NCI-H460 (cell line): ENCODE measurements around the gene STK16. TPM values are rescaled to one million over a fixed set of nuclear protein-coding genes. Genes with fewer than 3 reads are reported as not detected.
"Not testable (repeated sequence)": the region's sequence is repeated elsewhere in the genome, so short reads cannot be mapped to it uniquely, and the experiment has no call there.

Experiments
- DNase-seq: peaks from one replicate; pipeline ENCODE4 v3.0.0-alpha.2; 2016; ENCODE audit warnings: low read depth; ENCODE audit errors: extremely low read depth
- total RNA-seq: library from RNA; depleted of rRNA; stranded (reverse); fragments of >200 nt; shearing (Covaris generic); gene quantifications from 2 replicates; pipeline ENCODE4 v1.2.3, GENCODE V29; 2014

STK16 gene
- total RNA-seq, 1 experiment from 2014 or later: 20.9 TPM

DNA sequence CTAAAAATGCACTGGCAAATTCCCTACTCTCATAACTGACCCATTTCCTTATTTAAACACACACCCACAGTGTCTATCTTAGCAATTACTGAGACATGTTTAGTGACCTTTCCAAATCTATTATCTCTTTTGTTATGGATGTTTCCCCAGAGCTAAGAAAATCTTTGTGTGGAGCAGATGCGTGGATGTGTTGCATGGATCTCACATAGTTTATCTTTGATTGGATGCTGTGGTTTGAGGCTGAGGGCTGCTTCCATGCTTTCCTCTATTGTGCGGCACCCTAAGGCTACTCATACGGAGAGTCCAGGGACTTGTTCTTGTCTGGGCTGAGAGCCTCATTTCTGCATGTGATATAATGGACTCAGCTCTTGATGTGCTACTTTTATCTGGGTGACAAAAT, 10.9 kb upstream of the STK16 start:
- DNase-seq: no peak

DNA sequence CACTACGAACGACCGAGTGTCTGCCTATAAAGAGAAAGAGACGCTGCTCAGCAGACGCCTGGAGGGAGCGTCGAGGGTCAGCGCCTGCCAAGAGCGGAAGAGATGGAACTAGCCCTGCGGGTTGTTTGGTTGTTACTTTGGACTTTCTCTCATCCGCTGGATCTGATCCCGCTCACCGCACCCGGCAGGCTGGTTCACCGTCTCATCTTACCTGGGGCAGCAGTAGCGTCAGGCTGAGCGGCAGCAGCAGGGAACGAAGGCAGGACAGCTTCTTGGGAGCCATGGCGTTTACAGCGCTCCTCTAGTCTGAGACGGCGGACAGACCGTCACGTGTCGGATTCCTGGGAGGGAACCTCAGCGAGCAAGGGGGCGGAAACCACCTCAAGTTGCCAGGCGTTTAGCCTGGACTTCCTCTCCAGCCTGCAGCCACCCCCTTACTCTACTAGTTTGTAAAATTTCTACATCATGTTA, 2.0 kb upstream of the STK16 start:
- no peak for DNase-seq

DNA sequence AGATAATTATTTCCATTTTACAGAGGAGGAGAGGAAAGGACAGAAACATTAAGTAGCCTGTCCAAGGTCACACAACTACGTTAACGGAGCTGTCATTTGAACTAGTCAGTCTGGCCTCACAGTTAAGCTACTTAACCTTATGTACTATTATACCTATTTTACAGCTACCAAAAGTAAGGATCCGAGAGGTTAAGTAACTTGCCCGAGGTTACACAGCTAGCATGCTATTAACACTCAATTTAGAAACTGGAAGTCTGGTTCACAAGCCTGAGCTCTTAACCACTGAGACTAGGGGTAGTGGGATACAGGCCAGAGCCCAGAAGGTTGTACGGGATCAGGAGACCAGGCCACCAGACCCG, 511 bp upstream of the STK16 start:
- DNase-seq: no peak

DNA sequence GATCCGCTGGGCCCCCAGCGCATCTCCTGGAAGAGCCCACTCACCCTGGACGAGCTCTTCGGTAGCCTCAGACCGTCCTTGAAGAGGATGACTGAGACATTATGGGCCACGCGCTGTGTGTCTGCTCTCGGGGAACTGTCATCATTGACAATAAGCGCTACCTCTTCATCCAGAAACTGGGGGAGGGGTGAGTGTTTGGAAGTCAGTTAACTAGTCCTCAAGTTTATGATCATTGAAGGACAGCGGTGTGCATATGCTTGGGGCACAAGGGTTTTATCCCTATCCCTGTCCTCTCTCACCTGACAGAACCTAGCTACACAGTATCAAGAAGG, 586 bp downstream of the STK16 start:
- no peak for DNase-seq

DNA sequence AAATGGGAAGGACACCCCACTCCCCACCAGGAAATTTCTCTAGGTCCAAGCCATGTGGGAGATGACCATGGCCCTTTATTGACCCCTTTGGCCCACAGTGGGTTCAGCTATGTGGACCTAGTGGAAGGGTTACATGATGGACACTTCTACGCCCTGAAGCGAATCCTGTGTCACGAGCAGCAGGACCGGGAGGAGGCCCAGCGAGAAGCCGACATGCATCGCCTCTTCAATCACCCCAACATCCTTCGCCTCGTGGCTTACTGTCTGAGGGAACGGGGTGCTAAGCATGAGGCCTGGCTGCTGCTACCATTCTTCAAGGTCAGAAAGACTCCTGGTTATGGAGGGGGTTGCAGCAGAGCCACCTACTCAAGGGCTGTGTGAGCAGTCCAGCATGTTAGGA, 1.3 kb downstream of the STK16 start:
- DNase-seq: no peak

DNA sequence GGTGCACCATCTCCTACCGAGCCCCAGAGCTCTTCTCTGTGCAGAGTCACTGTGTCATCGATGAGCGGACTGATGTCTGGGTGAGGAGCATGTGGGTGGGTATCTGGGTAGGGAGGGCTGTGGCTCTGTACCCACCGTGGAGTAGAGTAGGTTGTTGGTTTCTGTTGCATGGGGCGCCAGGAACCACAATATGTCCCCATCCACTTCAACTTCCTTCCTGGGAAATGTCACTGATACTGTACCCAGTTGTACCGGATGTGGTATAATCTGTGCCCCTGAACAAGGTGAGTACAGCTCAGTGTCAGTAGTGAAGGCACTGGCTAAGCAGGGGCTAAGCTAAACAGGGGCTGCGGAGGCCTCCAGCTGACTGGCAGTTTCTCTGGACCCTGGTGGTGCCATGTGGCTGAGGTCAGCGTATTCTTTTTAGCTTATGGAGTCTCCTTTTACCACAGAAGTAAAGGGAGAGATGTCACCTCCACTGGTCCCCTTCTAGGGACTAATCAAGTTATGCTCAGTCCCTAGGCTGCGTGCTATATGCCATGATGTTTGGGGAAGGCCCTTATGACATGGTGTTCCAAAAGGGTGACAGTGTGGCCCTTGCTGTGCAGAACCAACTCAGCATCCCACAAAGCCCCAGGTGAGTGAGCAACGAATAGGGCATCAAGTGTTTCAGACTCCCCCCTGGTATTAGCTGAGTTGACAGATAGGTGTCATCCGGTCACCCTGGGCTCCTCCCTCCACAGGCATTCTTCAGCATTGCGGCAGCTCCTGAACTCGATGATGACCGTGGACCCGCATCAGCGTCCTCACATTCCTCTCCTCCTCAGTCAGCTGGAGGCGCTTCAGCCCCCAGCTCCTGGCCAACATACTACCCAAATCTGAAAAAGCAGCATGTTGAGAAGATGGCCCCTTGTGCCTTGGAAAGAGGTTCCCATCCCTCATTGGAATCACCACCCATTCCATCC, 2.7 kb downstream of the STK16 start:
- DNase-seq: no peak

DNA sequence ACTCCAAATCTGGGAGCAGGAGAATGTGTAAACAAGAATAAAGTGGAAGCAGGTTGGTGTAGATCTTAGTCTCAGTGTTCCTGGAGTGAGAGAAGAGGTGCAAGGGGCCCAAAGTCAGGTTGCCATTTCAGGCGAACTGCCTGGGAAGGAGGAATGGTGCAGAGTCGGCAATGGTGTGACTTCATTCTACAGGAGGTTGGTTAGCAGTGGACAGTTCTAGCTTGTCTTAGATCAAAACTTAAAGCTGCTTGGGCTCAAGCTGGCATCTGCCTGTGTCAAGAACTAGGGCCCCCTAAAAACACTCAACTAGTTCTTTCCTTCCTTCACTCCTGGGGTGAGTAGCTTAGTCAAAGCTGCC, 3.5 kb downstream of the STK16 start:
- no peak for DNase-seq

DNA sequence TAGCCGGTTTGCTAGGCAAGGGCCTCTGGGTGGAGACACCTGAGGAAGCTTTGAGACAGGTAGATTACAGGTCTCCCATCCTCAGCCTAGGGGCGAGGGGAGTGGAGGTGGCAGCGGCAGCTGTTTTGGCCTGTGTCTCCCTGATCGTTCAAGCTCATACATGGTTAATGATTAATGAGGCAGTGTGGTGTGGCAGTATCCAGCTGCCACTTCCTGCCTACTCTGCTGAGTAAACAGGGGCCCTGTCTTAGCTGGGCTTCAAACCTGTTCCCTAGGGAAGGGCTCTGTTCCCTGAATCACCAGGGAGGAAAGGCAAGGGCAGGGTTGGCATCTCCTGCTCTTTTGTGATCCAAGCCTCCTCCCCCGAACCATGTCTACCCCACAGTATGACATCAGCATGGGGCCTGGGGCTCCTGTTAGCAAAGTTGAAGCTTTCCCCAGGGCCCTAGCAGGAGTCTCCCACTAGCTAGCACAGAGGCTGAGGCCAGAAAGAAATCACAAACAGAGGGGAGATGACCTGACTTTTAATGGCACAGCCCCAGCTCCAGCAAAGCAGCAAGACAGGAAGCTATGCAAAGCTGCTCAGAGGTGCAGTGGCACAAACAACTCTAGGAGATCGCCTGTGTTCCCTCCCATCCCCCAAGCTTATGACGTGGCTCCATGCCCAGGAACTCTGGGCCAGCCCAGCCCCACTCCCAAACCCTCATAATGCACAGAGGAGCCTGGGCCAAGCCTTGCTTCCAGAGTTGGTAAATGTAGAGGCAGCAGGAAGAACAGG, 4.1 kb downstream of the STK16 start:
- DNase-seq: peak; percentile 46

DNA sequence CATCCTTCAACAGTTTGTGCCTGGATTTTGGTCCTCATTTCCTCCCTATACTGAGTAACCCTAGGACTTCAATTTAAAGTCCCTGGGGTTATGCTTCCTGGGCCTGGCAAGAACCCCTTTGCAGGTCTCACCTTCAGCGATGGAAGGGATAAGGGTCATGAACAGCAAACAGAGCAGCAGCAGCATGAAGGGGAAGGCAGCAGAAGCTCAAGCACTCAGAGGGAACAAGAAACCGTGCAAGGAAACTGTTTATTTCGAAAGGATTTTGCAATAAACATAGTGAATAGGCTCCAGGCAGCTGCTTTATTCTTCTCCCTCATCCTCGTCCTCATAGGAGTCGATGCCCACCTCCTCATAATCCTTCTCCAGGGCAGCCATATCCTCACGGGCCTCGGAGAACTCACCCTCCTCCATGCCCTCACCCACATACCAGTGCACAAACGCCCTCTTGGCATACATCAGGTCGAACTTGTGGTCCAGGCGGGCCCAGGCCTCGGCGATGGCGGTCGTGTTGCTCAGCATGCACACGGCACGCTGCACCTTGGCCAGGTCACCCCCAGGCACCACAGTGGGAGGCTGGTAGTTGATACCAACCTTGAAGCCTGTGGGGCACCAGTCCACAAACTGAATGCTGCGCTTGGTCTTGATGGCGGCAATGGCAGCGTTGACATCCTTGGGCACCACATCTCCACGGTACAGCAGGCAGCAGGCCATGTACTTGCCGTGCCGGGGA, 4.9 kb downstream of the STK16 start:
- DNase-seq: no peak

DNA sequence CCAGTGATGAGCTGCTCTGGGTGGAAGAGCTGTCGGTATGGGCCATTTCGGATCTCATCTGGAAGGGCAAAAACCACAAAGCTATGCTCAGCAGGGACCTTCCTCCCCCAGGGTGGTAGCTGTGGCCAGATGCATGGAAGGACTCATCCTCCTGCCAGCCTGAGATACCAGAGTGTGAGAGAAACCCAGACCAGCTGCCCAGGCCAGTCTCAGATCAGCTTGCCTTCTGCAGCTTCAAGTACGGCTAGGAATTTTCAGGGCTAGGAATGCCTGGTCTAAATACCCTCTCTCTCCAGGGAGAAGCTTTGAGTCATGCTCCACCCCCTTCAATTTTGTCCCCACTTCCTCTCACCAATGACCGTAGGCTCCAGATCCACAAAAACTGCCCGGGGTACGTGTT, 6.4 kb downstream of the STK16 start:
- DNase-seq: no peak

DNA sequence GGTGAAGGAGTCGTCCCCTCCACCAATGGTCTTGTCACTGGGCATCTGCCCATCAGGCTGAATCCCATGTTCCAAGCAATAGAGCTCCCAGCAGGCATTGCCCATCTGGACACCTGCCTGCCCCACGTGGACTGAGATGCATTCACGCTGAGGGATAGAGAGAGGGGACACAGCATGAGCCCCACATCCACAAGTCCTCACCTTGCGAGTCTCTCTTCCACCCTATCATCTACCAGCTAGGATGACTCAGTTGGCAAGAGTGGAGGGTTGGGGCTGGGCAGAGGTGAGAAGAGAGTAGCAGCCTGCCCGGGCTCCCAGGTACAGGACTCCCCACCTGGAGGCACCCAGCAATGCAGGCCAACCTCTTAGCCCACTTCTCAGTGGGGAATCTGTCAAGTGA, 6.8 kb downstream of the STK16 start:
- DNase-seq: no peak

DNA sequence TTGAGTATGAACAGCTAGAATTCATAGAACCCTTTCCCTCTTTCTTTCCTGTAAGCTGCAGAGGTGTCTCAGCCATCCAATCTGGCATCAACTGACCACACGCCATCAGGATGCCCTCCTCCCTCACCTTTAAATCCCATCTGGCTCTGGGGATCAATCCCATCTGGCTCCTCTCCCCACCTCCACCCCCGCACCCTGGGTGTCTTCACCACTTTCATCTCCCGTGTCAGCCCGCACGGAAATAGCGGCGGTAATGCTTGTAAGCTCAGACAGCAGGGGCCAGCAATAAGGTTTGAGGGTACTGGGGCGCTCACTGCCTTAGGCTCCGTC, 7.3 kb downstream of the STK16 start:
- DNase-seq: no peak

DNA sequence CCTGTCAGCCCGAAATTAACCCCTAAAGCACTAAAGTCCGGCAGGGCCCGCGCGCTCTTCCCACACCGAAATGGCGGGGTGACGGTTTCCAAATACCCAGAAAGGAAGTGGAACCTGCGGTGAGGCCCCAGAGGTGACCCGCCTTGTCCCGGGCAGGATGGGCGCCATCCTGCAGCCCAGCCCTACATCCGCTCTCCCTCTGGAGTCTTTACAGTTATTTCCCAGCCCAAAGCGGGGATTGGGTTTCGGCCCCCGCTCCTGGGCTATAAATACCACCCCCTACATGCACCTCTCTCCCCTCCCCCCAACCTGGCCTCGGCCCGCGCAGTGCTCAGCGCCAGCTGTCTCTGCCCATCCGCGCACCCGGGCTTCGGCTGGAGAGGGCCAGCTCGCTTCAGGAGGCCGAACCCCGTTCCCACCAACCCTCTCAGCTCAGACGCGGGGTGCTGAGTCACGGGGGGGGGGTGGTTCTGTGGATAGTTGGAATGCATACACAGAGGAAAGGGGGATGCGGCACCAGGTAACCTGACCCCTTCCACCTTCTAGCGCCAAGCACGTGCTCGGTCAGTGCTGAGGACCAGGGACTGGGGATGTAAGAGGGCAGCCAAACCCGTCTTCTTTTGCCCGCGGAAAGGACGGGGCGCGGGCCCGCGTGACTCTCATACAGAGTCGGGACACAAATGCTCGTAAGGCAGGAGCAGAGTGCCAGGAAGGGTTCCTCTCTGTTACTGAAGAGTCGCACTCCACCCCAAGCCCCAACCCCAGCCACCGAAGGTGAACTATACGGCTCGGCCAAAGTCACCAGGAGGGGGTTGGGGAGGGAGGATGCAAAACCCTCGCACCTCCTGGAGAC, 7.8 kb downstream of the STK16 start, which contains the start of gene TUBA4B:
Gene TUBA4B, plus strand, starts transcription at position 344 of the 853 bp plus-strand sequence. Its CDS starts 165 bp downstream, at position 509.
- no peak for DNase-seq

DNA sequence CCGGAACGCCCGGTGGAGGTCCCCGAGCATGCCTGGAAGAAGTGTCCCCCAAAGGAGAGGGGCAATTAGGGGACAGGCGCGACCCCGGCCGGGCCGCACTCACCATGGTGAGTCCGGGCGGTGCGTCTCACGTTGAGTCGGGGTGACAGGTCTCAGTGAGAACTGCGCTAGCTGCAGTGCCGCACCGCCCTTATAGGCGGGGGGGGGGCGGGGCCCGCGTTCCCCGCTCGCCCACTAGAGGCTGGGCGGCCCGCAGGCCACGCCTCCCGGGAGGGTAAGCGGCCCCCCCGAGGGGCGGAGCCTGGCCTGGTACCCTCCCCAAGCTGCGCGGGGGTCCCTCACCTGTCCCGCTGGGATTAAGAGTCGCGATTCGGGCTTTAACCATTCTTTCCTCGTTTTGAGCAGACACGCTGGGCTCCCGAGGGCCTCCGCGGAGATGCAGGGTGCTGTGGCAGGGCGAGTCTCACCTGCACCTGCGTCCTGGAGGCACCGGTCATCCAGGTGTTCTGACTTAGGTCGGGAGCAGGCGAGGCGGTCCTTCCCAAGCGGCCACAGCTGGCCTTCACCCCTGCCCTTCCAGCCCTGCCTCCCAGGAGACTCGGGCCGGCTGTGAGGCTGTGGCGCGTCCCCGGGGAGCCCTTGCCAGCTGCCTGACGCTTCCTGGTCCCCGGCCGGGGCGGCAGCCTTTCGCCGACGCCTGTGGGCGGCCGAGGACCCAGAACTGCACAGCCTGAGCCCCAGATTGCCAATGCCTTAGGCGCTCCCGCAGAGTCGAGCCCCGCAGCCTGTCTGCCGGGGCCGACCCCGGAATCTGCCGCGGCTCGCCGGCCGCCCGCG, 8.7 kb downstream of the STK16 start, which contains the start of gene TUBA4A:
Gene TUBA4A, minus strand, starts transcription at position 166 of the 837 bp plus-strand sequence. Its CDS starts 60 bp downstream, at position 106.
- DNase-seq: peak; percentile 78

DNA sequence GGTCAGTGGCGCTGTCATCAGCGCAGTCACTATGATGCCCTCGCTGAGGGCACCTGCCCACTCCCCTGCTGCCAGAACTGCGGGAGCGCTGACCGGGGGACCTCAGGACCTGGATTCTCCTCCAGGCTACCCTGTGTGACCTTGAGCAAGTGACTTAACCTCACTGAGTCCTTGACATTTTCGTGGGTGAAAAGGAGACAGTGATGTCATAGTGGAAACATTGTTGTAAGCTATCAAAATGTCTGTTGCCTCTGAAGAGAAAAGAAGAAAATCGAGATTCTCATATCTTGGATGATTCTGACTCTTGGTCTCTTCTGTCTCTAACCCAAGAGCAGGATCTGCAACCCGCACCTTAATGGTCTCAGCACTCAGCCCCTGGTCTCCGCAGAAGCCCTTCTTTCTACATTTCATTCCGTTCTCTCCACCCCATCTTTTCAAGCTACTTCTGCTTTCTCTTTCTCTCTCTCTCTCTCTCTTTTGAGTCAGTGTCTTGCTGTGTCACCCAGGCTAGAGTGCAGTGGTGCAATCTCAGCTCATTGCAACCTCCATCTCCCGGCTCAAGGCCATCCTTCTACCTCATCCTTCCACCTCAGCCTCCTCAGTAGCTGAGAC, 9.4 kb downstream of the STK16 start:
- no peak for DNase-seq

DNA sequence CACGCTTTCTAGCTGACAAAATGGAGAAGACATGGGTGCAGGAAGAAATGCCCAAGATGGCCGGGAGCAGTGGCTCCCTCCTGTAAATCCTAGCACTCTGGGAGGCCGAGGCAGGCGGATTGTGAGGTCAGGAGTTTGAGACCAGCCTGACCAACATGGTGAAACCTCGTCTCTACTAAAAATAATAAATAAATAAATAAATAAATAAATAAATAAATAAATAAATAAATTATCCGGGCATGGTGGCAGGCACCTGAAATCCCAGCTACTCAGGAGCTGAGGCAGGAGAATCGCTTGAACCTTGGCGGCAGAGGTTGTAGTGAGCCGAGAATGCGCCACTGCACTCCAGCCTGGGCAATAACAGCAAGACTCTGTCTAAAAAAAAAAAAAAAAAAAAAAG, 13.7 kb downstream of the STK16 start:
- not testable (repeated sequence) for DNase-seq

DNA sequence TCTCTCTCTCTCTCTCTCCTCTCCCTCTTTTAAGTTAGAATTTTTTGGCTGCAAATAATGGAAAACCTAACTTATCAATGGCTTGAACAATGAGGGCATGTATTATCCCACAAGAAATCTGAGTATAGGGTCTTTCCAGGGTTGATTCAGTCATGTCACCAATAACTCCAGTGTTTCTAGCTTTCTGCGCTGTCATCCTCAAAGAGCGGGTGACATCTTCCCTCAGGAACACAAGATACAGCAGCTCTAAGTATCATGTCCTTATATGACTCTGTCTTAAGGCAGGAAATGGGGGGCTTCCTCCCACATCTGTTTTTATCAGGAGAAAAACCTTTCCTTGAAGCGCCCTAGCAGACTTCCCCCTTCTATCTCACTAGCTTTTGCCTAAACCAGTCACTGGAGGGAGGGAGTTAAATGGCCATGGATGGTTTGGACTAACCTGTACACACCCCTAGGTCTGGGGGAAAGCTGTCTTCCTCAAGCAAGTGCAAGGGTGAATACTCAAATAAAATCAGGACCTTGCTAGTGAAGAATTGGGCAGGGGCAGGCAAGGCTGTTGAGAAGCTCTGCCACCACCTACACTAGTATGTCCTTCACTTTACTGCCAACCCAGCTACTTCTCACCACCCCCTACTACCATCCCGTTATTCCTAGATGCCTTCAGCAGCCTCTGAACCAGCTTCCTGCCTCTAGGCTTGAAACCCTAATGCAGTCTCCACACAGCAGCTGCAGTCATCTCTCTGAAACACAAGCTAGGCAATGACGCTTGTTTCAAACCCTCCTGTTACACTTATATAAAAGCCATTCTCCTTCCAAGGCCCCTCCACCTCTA, 16.0 kb downstream of the STK16 start:
- no peak for DNase-seq

DNA sequence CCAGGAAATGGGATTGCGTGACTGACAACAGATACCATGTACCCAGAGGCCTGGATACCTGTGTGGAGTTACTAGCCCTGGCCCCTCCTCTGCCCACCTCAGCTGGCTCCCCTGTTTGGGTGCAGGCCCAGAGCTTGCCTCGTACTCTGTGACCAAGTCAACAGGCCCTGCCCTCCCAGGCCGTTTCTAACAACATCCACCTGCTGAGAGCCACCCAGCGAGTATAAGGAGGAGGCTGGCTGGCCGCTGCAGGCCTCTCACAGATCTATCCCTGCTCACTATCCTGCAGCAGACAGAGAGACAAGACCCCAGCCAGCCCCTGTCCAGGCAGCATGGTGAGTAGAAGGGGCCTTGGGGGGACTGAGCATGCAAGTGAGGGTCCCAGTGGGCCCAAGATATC, 21.0 kb downstream of the STK16 start:
- DNase-seq: no peak
